K562 (cell line): ENCODE measurements around the gene CDK14. TPM values are rescaled to one million over a fixed set of nuclear protein-coding genes. Genes with fewer than 3 reads are reported as not detected.
"Not testable (repeated sequence)": the region's sequence is repeated elsewhere in the genome, so short reads cannot be mapped to it uniquely, and the experiment has no call there.

Experiments used
- ATAC-seq: fragments of 200-7000 bp; cut with Tn5 transposase; 3 replicates; pipeline ENCODE4 v1.9.1; 2020; ENCODE audit warnings: moderate library complexity
- BruUV-seq: library from RNA; stranded (reverse); fragments of 400-500 nt; replicated peaks from 2 replicates; lab custom pipeline; 2021; lab: Mats Ljungman, UMichigan
- CTCF ChIA-PET: fragments of 300-600 bp; formaldehyde crosslinking; extraction: SDS; loops from one replicate; lab custom pipeline; 2021; ENCODE audit warnings: low intra/inter-chr PET ratio; lab: Yijun Ruan, JAX
- POLR2A ChIA-PET: fragments of 300-600, 350-650 bp; sonication (Branson Sonifier 250); formaldehyde crosslinking; extraction: SDS; loops from one replicate; lab custom pipeline; 2021; ENCODE audit warnings: antibody characterized with exemption, inconsistent platforms; lab: Yijun Ruan, JAX
- DNase-seq, 4 experiments: peaks; one replicate each; pipeline versions ENCODE4 v3.0.0 to v3.0.0-alpha.2; 2011 to 2018; ENCODE audit warnings: low spot score in 3 of 4, mixed read lengths in 3 of 4; ENCODE audit errors: extremely low read depth in 1 of 4
- FAIRE-seq: peaks from 2 replicates; lab custom pipeline; 2011; peaks lifted over from hg19 to GRCh38; lab: Jason Lieb, UNC
- H2AFZ ChIP-seq: 2 replicates; pipeline ENCODE4 v1.6.0; 2011; ENCODE audit warnings: low read depth, low read length, control low read depth, inconsistent platforms
- H3K27ac ChIP-seq: fragments of 200-600 bp; 3 replicates; pipeline ENCODE4 v1.8.0; 2011; ENCODE audit warnings: low read depth, mild to moderate bottlenecking, control low read depth, inconsistent platforms, low read length, moderate library complexity, mixed read lengths; ENCODE audit errors: extremely low read depth
- H3K27me3 ChIP-seq, 2 experiments: fragments of 300-600 bp in 1 of 2; 2 replicates in 1 of 2; 3 replicates in 1 of 2; pipeline versions ENCODE4 v1.6.0 to v1.8.0; 2011; ENCODE audit warnings: inconsistent platforms in 2 of 2, low read length in 2 of 2, mild to moderate bottlenecking in 1 of 2, mixed read lengths in 1 of 2, moderate library complexity in 1 of 2; ENCODE audit not compliant: control insufficient read depth in 2 of 2, insufficient read depth in 2 of 2
- H3K36me3 ChIP-seq: fragments of 300-600 bp; 3 replicates; pipeline ENCODE4 v1.8.0; 2011; ENCODE audit warnings: mild to moderate bottlenecking, low read length, inconsistent platforms; ENCODE audit not compliant: control insufficient read depth, insufficient read depth
- H3K4me1 ChIP-seq, 2 experiments: fragments of 200-600 bp in 1 of 2; replicated peaks in 1 of 2; 2 replicates in 1 of 2; 3 replicates in 1 of 2; pipeline versions ENCODE4 v1.5.1 to v1.8.0; 2011; ENCODE audit warnings: inconsistent platforms in 2 of 2, low read length in 2 of 2, mild to moderate bottlenecking in 1 of 2, mixed read lengths in 1 of 2, moderate library complexity in 1 of 2; ENCODE audit not compliant: control insufficient read depth in 2 of 2, insufficient read depth in 2 of 2
- H3K4me2 ChIP-seq: 2 replicates; pipeline ENCODE4 v1.6.1; 2011; ENCODE audit warnings: low read length, control low read depth, inconsistent platforms, mixed read lengths; ENCODE audit not compliant: insufficient read depth
- H3K4me3 ChIP-seq: fragments of 200-600 bp; sonication (generic), shearing (Covaris generic); 2 replicates; pipeline ENCODE4 v1.5.1; 2016; ENCODE audit warnings: control low read depth, inconsistent platforms
- H3K79me2 ChIP-seq: fragments of 200-600 bp; 3 replicates; pipeline ENCODE4 v1.8.0; 2011; ENCODE audit warnings: low read length, inconsistent platforms; ENCODE audit not compliant: control insufficient read depth, insufficient read depth
- H3K9ac ChIP-seq, 2 experiments: 2 replicates each; pipeline versions ENCODE4 v1.6.0 to v1.6.1; 2011; ENCODE audit warnings: low read depth in 2 of 2, low read length in 2 of 2, control low read depth in 1 of 2, inconsistent platforms in 1 of 2, mild to moderate bottlenecking in 1 of 2, mixed read lengths in 1 of 2; ENCODE audit not compliant: insufficient read depth in 1 of 2
- H3K9me1 ChIP-seq: one replicate; pipeline ENCODE4 v1.6.0; 2011; ENCODE audit warnings: inconsistent platforms, mild to moderate bottlenecking, low read length, moderate library complexity; ENCODE audit not compliant: control insufficient read depth, insufficient read depth
- H3K9me3 ChIP-seq: replicated peaks from 2 replicates; pipeline ENCODE4 v1.5.1; 2011; ENCODE audit warnings: low read depth, low read length, inconsistent platforms; ENCODE audit not compliant: control insufficient read depth, insufficient read depth
- H4K20me1 ChIP-seq: replicated peaks from 2 replicates; pipeline ENCODE4 v1.6.1; 2011; ENCODE audit warnings: low read length, inconsistent platforms, mixed read lengths; ENCODE audit not compliant: control insufficient read depth, insufficient read depth
- ARID2 ChIP-seq: fragments of 450-650 bp; IDR thresholded peaks from 2 replicates; pipeline ENCODE4 v1.6.1; 2017; ENCODE audit warnings: antibody characterized with exemption, mild to moderate bottlenecking
- CSDE1 ChIP-seq, 2 experiments: fragments of 450-650 bp; IDR thresholded peaks; 2 replicates each; pipeline ENCODE4 v1.6.1; 2016; ENCODE audit warnings: mild to moderate bottlenecking in 1 of 2
- ETS2 ChIP-seq: IDR thresholded peaks from 2 replicates; pipeline ENCODE4 v1.6.1; 2016; ENCODE audit warnings: borderline replicate concordance, missing genetic modification characterization, mild to moderate bottlenecking, moderate library complexity, missing compliant biosample characterization; ENCODE audit not compliant: poor library complexity, severe bottlenecking
- ETV1 ChIP-seq: fragments of 450-650 bp; conservative IDR thresholded peaks from 2 replicates; pipeline ENCODE4 v1.6.1; 2016; ENCODE audit warnings: missing genetic modification characterization, control low read depth, low read depth, missing compliant biosample characterization
- GTF2A2 ChIP-seq: IDR thresholded peaks from 2 replicates; pipeline ENCODE4 v1.6.1; 2016; ENCODE audit warnings: mild to moderate bottlenecking, missing genetic modification characterization, missing compliant biosample characterization
- KAT2B ChIP-seq: IDR thresholded peaks from one replicate; pipeline ENCODE4 v1.6.1; 2012; ENCODE audit warnings: low read depth, mild to moderate bottlenecking, control low read depth, inconsistent platforms, low read length, moderate library complexity
- KAT7 ChIP-seq: sonication (generic); formaldehyde crosslinking; IDR thresholded peaks from 2 replicates; pipeline ENCODE4 v1.8.0; 2022; ENCODE audit warnings: missing genetic modification reagents, mild to moderate bottlenecking, borderline replicate concordance
- MNT ChIP-seq, 2 experiments: fragments of 450-650 bp; conservative IDR thresholded peaks; 2 replicates each; pipeline ENCODE4 v1.6.1; 2017; ENCODE audit warnings: mild to moderate bottlenecking in 2 of 2, moderate library complexity in 2 of 2
- NUFIP1 ChIP-seq: fragments of 450-650 bp; IDR thresholded peaks from 2 replicates; pipeline ENCODE4 v1.6.1; 2018; ENCODE audit not compliant: partially characterized antibody
- PTRF ChIP-seq: fragments of 450-650 bp; IDR thresholded peaks from 2 replicates; pipeline ENCODE4 v1.6.1; 2016; ENCODE audit warnings: mild to moderate bottlenecking, missing genetic modification characterization, missing compliant biosample characterization
- RBM25 ChIP-seq: fragments of 200-400 bp; formaldehyde crosslinking; IDR thresholded peaks from 2 replicates; pipeline ENCODE4 v1.6.1; 2018; ENCODE audit warnings: low read length, low read depth, moderate library complexity; ENCODE audit not compliant: severe bottlenecking
- SNAPC5 ChIP-seq: fragments of 250-450 bp; sonication (Bioruptor Pico); IDR thresholded peaks from 2 replicates; pipeline ENCODE4 v1.8.0; 2021; ENCODE audit warnings: moderate library complexity, mild to moderate bottlenecking, inconsistent platforms
- WGBS: fragments of 100-300 bp; shearing (Covaris generic); methylation state at CpG from one replicate; pipeline ENCODE4 v1.1.6; 2016; ENCODE audit warnings: low coverage, mixed read lengths; ENCODE audit not compliant: insufficient coverage; ENCODE audit errors: missing lambda C conversion rate; 5-methylcytosine and 5-hydroxymethylcytosine counted together
- in situ Hi-C: fragments of 300-500 bp; cut with MboI; formaldehyde crosslinking; loops from 4 replicates; pipeline ENCODE4 v1.15.0; 2018; ENCODE audit warnings: inconsistent platforms, mixed read lengths
- intact Hi-C: fragments of 100-400 bp; cut with micrococcal nuclease; formaldehyde crosslinking; loops from 2 replicates; pipeline ENCODE4 v1.14.2; 2022
- polyA plus RNA-seq, 8 experiments: library from polyadenylated mRNA; depleted of rRNA in 4 of 8; stranded (reverse) in 5 of 8; unstranded in 3 of 8; fragments of >200 nt; fragmentation: Nextera tagmentation in 2 of 8; fragmentation: Illumina TruSeq in 1 of 8; extraction: Ambion mirVana in 2 of 8; extraction: Trizol in 1 of 8; gene quantifications; 2 replicates each; pipeline versions ENCODE4 v1.2.1 to v1.2.3, GENCODE V29; 2011 to 2014; ENCODE audit warnings: inconsistent platforms in 1 of 8, missing spikeins in 1 of 8
- total RNA-seq, 7 experiments: library from RNA; depleted of rRNA in 6 of 7; stranded (reverse); fragments of >200 nt in 6 of 7; fragmentation: Illumina TruSeq in 2 of 7; extraction: Trizol in 2 of 7; gene quantifications; 2 replicates each; pipeline versions ENCODE4 v1.2.1 to v1.2.3, GENCODE V29; 2011 to 2021; ENCODE audit warnings: low replicate concordance in 1 of 7

Gene CDK14
- total and polyA plus RNA-seq, 9 of the 15 experiments (the other 6 are each of a cell fraction or from before 2014, with no cell fraction given), result 0.03 to 0.91 (median 0.16) TPM

DNA sequence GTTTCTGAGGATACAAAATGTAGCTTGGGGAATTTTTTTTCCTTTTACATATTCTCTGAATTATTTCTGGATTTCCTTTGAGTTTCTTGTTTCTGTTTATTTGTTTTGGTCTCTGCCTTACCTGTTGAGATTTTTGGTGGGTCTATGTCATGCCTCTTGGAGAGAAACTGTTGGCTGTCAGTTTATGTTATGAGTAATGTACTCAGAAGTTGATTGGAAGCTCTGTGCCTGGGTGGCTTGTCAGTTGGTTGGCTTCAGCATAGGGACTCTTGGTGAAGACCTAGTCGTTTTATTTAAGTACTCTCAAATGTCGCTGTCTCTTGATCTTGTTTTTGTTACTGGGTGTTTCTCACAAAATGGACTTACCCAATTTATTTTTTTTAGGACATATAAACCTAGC, 132.4 kb downstream of the CDK14 start:
- no peaks in the 10 kb centered on the region for H3K79me2 ChIP-seq

DNA sequence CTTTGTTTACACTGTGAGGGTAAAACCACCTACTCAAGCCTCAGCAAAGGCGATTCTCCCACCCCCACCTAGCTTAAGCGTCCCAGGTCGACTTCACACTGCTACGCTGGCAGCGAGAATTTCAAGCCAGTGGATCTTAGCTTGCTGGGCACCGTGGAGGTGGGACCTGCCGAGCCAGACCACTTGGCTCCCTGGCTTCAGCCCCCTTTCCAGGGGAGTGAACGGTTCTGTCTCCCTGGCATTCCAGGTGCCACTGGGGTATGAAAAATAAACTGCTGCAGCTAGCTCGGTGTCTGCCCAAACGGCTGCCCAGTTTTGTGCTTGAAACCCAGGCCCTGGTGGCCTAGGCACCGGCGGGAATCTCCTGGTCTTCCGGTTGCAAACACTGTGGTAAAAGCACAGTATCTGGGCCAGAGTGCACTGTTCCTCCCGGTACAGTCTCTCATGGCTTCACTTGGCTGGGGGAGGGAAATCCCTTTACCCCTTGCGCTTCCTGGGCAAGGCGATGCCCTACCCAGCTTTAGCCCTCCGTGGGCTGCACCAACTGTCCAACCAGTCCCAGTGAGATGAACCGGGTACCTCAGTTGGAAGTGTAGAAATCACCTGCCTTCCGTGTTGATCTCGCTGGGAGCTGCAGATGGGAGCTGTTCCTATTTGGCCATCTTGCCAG, 139.6 kb downstream of the CDK14 start:
- BruUV-seq, CTCF ChIA-PET, H2AFZ ChIP-seq, POLR2A ChIA-PET, ATAC-seq, H3K9ac ChIP-seq, H3K4me3 ChIP-seq, FAIRE-seq, H4K20me1 ChIP-seq, in situ Hi-C loops, intact Hi-C loops, DNase-seq, H3K79me2 ChIP-seq, H3K4me1 ChIP-seq, H3K36me3 ChIP-seq, H3K9me1 ChIP-seq, H3K4me2 ChIP-seq, H3K27ac ChIP-seq, H3K27me3 ChIP-seq, H3K9me3 ChIP-seq: not testable (repeated sequence)
- under 1% methylated on average over 20 of the region's 20 CpGs for WGBS

More for the DNA sequence above, 132.4 kb downstream of the CDK14 start:
- H3K9me3 ChIP-seq, result no peaks in the 10 kb centered on the region
- no peak overlapping the region for H3K4me2 ChIP-seq
- no peaks in the 10 kb centered on the region for H3K36me3 ChIP-seq
- no peak for DNase-seq
- H2AFZ ChIP-seq, result no peak overlapping the region
- WGBS, result 0% methylated on average over 2 of the region's 2 CpGs
- intact Hi-C loops (no loop called here), in situ Hi-C loops (no loop called here)
- BruUV-seq, result no TSS peak
- no peaks in the 10 kb centered on the region for H3K4me1 ChIP-seq
- no peak overlapping the region for H3K27ac ChIP-seq
- ChIA-PET POLR2A (no interaction called here), CTCF (no interaction called here)
- H3K27me3 ChIP-seq, result no peaks in the 10 kb centered on the region
- H3K9ac ChIP-seq, result no peak overlapping the region
- no peak overlapping the region for H3K4me3 ChIP-seq
- no peak for ATAC-seq
- no peaks in the 10 kb centered on the region for H3K9me1 ChIP-seq
- TF ChIP-seq ETS2 (no peak), ETV1 (tag) (no peak), KAT7 (no peak), RBM25 (no peak), MNT (conservative IDR thresholded peaks at IDR 0.05) (no peak), GTF2A2 (tag) (no peak), SNAPC5 (CRISPR knock-in tag) (no peak), NUFIP1 (no peak), ARID2 (no peak), PTRF (no peak), CSDE1 (IDR thresholded peaks at IDR 0.05) (no peak), KAT2B (no peak)
- no peak for FAIRE-seq
- H4K20me1 ChIP-seq, result no peaks in the 10 kb centered on the region
